Upper lobe of left lung (tissue), 4 donors: ENCODE measurements around the gene SPINK2.

Source experiments
- EP300 ChIP-seq, 4 donors: sonication (generic); formaldehyde crosslinking; IDR thresholded peaks; one replicate each; pipeline ENCODE4 v1.5.1; 2017; ENCODE audit warnings: antibody characterized with exemption in 4 of 4, control low read depth in 2 of 4
- POLR2A ChIP-seq, 4 donors: fragments of 450-650 bp; IDR thresholded peaks; one replicate each; pipeline ENCODE4 v1.5.1; 2016 to 2017; ENCODE audit warnings: antibody characterized with exemption in 4 of 4, mild to moderate bottlenecking in 2 of 4
- POLR2AphosphoS5 ChIP-seq, 2 donors: sonication (generic); formaldehyde crosslinking; IDR thresholded peaks; one replicate each; pipeline ENCODE4 v1.5.1; 2017; ENCODE audit warnings: antibody characterized with exemption in 2 of 2
- TF ChIP-seq, protein P1 (sequence below), 6 experiments: fragments of 450-650 bp in 4 of 6; fragments of 200-600 bp in 2 of 6; sonication (generic) in 2 of 6; IDR thresholded peaks; one replicate each; pipeline ENCODE4 v1.5.1; 2016 to 2019; ENCODE audit warnings: antibody characterized with exemption in 6 of 6

DNA sequence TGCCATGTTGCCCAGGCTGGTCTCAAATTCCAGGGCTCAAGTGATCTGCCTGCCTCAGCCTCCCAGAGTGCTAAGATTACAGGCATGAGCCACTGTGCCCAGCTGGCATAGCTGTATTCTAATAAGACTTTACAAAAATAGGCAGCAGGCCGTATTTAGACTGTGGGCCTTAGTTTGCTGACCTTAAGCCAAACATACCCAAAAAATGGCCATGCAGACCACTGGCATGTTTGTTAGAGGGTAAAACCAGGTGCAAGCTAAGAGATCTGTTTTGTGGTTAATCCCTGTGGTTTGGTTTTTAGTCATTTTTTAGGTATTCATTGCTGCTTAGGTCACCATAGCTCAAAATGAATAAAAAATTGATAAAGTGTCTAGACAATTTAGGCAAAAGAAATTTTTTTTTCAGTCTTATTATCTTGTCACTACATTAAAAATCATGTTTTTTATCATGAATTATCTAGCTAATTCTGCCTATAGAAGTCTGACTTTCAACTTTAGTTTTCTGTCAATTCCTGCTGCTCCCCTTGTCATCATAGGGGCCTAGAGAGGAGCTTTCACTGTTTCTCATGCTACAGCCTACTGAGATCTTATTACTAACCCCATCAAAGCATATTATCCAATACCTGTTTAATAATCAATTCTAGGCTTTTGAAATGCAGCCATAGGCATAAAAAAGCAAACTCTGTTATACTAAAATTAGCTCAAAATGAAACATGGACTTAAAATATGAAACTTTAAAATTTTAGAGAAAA is 7.5 kb upstream of the SPINK2 start:
- no peak for TF ChIP-seq POLR2AphosphoS5 (IDR thresholded peaks at IDR 0.05)
- TF ChIP-seq, protein P1, sequence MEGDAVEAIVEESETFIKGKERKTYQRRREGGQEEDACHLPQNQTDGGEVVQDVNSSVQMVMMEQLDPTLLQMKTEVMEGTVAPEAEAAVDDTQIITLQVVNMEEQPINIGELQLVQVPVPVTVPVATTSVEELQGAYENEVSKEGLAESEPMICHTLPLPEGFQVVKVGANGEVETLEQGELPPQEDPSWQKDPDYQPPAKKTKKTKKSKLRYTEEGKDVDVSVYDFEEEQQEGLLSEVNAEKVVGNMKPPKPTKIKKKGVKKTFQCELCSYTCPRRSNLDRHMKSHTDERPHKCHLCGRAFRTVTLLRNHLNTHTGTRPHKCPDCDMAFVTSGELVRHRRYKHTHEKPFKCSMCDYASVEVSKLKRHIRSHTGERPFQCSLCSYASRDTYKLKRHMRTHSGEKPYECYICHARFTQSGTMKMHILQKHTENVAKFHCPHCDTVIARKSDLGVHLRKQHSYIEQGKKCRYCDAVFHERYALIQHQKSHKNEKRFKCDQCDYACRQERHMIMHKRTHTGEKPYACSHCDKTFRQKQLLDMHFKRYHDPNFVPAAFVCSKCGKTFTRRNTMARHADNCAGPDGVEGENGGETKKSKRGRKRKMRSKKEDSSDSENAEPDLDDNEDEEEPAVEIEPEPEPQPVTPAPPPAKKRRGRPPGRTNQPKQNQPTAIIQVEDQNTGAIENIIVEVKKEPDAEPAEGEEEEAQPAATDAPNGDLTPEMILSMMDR (IDR thresholded peaks at IDR 0.05), result no peak
- no peak for TF ChIP-seq POLR2A (IDR thresholded peaks at IDR 0.05)
- TF ChIP-seq EP300 (IDR thresholded peaks at IDR 0.05), result no peak
